IMR-90 (cell line): ENCODE results near the gene TXNRD1.

Experiments used
- CTCF ChIP-seq: conservative IDR thresholded peaks from 2 replicates; pipeline ENCODE4 v1.5.1; 2012; ENCODE audit warnings: mild to moderate bottlenecking, low read depth, low read length, improper control_type of control experiment
- ELK1 ChIP-seq: fragments of 150-350 bp; IDR thresholded peaks from 2 replicates; pipeline ENCODE4 v1.6.1; 2016; ENCODE audit warnings: low read depth, mild to moderate bottlenecking, low read length, moderate library complexity, borderline replicate concordance
- MXI1 ChIP-seq: IDR thresholded peaks from 2 replicates; pipeline ENCODE4 v1.6.1; 2012; ENCODE audit warnings: low read depth, mild to moderate bottlenecking, low read length, moderate library complexity, borderline replicate concordance
- POLR2A ChIP-seq: IDR thresholded peaks from 2 replicates; pipeline ENCODE4 v1.6.1; 2012; ENCODE audit warnings: mild to moderate bottlenecking, low read depth, low read length

GRCh38 chr12:104381341-104381730, 165.8 kb downstream of the TXNRD1 start:
- no peak for TF ChIP-seq CTCF
- no peak for TF ChIP-seq POLR2A
- no peak for TF ChIP-seq ELK1
- no peak for TF ChIP-seq MXI1
